ENCODE data around the gene SLC6A2.
A peak's percentile ranks its signal among the peaks of the same experiment; 100 is the strongest.

The SLC6A2 gene

DNA sequence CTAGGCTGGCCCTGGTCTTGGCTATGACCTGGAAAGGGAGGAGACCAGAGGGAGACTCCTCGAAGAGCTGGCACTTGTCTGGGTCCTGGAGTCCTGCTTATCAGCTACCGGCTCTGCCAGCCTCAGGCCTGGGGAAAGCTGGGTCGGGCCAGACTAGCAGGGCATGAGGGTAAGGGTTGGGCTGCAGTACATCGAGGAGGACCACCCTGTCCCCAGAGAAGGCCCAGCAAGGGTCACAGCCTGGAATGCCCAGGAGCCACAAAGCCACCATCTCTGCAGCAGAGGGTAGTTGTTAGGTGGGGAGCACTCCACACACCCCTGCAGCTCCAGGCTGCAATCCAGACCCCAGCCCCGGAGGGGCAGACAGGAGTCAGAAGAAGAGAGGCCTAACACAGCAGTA, 54.0 kb downstream of the SLC6A2 start:
- no peak for ATAC-seq
- Mint-ChIP-seq H3K27ac (no peak overlapping the region), H3K4me1 (no peaks in the 10 kb centered on the region), H3K9me3 (no peaks in the 10 kb centered on the region), H3K27me3 (peaks cover 7% of the 10 kb centered on the region), H3K4me3 (no peak overlapping the region)
- no peak for DNase-seq

DNA sequence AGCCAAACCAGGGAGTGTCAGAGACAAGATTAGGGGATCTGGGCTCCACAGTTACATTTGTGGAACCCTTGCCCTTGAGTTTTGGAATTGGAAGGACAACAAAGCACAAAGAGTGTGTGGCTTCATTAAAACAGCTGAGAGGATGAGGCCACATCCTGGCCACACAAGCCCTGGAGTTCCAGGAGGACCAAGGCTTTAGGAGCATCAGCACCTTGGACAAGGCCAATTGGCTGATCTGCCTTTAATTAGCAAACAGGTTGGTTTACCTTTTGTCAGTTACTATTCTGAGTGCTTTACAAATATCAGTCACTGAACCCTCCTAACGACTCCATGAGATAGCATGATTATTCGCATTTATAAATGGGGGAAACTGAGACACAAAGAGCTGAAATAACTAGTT, 54.7 kb downstream of the SLC6A2 start:
- peaks cover 7% of the 10 kb centered on the region for H3K27me3 Mint-ChIP-seq
- ATAC-seq (no peak), DNase-seq (no peak)
- no peak overlapping the region for H3K27ac Mint-ChIP-seq
- no peaks in the 10 kb centered on the region for H3K4me1 Mint-ChIP-seq
- no peak overlapping the region for H3K4me3 Mint-ChIP-seq
- H3K9me3 Mint-ChIP-seq = no peaks in the 10 kb centered on the region

DNA sequence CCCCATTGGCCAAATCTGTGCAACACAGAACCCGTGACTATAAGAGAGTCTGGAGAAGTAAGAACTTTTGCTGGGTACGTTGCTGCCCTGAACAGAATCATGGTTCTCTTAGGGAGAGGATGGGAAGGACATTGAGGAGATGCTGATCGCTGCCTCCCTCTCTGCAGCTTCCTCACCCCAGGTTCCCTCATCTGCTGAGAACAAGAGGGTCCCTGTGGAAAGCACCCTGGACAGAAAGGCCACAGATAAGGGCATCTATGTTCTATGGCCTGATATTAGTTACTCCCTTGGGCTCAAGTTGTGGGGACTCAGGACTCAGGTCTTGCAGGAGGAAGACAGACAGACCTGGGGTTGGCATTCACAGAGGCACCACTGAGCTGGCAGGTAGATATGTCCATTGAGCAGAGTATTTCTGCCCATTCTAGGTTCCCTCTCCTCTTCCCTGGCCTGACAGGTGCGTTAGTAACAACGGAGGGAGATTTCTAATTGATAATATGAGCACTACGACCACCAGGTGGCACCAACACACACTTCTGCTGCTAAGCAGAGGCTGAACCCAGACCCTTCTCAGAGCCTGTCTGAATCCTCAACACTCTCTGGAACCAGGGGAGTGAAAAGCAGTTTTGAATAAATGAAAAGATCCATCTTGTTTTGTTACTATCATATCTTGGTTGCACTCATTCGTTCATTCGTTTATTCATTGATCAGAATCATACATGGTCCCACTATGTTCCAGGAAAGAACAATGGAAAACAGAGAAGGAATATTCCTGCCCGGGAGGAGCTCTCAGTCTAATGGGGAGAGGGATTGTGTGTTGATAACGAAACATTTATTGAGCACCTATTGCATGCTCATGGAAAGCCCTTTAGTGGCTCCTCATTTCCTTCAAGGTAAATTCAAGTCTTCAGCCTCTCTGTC, 56.4 kb downstream of the SLC6A2 start:
- Mint-ChIP-seq H3K9me3 (no peaks in the 10 kb centered on the region), H3K27me3 (peaks cover 13% of the 10 kb centered on the region), H3K4me1 (no peaks in the 10 kb centered on the region), H3K4me3 (no peak overlapping the region), H3K27ac (no peak overlapping the region)
- peak; percentile 76 for ATAC-seq
- DNase-seq = peak; percentile 45 to 52

DNA sequence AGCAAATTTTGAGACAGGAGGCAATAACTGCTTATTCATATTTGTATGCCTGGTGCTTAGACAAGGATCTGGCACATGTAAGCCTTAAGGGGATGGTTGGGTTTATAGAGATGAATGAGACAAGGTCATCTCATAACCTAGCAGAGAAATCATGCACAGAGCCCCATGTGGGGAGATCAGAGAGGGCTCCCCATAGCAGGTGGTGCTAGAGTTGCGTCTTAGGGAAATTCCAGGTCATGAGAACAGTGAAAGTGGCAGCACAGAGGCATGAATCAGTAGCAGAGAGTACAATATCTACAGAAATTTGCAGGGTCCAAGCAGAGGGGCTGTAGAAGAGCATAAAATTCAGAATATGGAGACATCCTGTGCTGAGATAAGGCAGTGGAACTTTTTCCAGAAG, 57.3 kb downstream of the SLC6A2 start:
- Mint-ChIP-seq H3K4me1 (no peaks in the 10 kb centered on the region), H3K27me3 (peaks cover 15% of the 10 kb centered on the region), H3K4me3 (no peak overlapping the region), H3K9me3 (no peaks in the 10 kb centered on the region), H3K27ac (no peak overlapping the region)
- ATAC-seq (no peak), DNase-seq (no peak)

DNA sequence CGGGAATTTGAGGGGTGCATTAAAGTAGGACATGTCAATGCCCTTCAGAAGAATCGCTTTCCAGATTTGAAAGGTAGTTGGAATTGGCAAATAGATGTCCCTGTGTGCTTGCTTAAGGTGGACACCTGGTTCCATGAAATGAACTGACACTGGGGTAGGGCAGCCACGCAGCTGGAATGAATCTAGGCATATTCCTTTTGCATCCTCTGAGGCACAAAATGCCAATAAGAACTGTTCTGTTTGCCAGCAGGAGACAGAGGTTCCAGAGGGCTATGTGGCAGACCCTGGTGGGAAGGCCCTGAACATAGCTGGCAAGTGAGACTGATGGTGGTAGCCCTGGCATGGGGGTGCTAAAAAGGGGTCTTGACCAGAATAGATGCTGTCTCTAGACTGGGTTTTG, 61.5 kb downstream of the SLC6A2 start:
- H3K27me3 Mint-ChIP-seq = peaks cover 17% of the 10 kb centered on the region
- H3K9me3 Mint-ChIP-seq = no peaks in the 10 kb centered on the region
- DNase-seq = no peak
- no peak overlapping the region for H3K4me3 Mint-ChIP-seq
- no peak for ATAC-seq
- H3K4me1 Mint-ChIP-seq = no peaks in the 10 kb centered on the region
- peak overlapping the region; percentile 20 to 49 for H3K27ac Mint-ChIP-seq

DNA sequence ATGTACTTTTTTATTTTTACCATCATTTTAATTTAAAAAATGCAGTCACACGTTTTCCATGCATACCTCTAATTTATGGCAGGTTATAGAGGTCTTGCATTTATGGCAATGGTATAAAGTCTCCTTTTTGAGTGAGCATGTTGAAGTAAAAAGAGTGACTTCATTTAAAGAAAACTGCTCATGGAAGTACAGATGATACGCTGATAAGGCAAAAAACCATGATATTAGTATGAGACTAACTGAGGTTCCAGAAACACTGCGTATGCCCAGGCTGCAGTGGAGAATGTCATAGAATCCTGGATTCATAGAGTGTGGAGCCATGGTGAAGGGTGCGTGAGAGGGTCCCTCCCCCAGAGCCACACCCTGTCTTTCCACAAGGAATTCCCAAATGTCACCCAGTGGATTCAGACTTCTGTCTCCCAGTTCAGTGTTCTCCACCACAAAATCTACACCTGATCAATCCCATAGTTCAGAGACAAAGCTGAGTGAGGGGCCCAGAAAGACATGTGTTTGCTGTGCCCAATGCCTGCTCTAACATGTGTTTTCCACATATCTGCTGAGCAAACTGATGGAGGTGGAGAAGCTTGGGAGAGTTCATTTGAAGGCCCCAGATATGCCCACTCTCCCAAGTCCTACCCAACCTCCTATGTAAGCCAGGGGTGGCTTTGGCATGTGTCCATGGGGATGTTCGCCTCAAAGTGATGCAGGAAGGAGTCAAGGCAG, 69.4 kb downstream of the SLC6A2 start:
- Mint-ChIP-seq H3K4me3 (no peak overlapping the region), H3K27ac (no peak overlapping the region), H3K9me3 (peaks cover 0 to 4% of the 10 kb centered on the region in 2 donors), H3K4me1 (no peaks in the 10 kb centered on the region), H3K27me3 (peaks cover 23% of the 10 kb centered on the region)
- no peak for DNase-seq
- no peak for ATAC-seq

DNA sequence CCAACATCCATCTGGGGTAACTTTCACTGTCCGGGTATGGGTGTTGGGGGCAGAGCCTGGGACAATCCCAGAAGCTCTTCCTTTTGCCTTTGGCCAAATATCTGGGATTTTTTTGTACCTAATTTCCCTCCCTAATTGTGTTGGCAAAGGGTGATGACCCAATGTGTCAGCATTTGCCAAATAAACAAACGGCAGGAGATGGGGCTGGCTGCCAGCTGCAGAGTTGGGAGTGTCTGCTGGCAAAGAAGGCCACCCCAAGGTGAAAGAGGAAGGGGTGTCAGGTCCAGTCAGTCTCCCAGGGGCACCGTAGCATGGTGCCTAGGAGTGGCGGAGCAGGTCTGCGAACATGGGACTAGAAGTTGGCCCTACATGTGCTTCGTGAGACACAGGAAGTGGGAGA, 73.0 kb downstream of the SLC6A2 start:
- no peak for ATAC-seq
- no peak overlapping the region for H3K27ac Mint-ChIP-seq
- DNase-seq = no peak
- peaks cover 0 to 4% of the 10 kb centered on the region in 2 donors for H3K9me3 Mint-ChIP-seq
- peaks cover 6% of the 10 kb centered on the region for H3K27me3 Mint-ChIP-seq
- no peak overlapping the region for H3K4me3 Mint-ChIP-seq
- no peaks in the 10 kb centered on the region for H3K4me1 Mint-ChIP-seq

DNA sequence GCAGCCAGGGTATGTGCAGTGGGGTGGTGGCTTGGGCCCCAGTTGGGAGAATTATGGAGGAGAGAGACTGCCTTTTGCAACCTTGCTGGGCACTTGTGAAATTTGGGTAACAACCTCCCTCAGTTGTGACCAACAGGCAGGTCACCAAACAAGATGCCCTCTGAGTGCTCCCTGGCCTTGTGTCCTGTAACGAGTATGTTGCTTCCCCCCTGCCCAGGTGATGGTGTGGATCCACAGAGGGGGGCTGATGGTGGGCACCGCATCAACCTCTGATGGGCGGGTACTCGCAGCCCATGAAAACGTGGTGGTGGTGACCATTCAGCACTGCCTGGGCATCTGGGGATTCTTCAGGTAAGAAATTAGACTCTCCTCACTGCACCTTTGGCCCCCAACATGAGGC, 74.3 kb downstream of the SLC6A2 start:
- no peaks in the 10 kb centered on the region for H3K4me1 Mint-ChIP-seq
- DNase-seq = no peak
- no peak overlapping the region for H3K4me3 Mint-ChIP-seq
- no peak for ATAC-seq
- H3K27ac Mint-ChIP-seq = no peak overlapping the region
- peaks cover 0 to 6% of the 10 kb centered on the region in 2 donors for H3K9me3 Mint-ChIP-seq
- H3K27me3 Mint-ChIP-seq = no peaks in the 10 kb centered on the region

DNA sequence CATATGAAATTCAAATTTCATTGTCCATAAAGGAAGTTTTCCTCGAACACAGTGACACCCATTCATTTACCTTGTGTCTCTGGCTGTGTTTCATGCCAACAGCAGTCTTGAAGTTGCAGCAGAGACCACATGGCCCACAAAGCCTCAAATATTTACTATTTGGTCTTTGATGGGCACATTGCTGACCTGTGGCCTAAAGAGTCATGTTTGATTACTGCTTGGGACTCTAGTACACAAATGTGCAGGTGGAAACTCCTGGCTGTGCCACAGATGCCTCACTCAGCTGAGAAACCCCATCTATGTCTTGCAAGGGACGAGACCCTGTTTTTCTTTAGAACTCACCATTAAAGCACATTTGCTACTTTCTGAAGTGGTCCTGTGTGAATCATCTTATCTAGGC, 76.7 kb downstream of the SLC6A2 start:
- Mint-ChIP-seq H3K4me3 (no peak overlapping the region), H3K4me1 (no peaks in the 10 kb centered on the region), H3K27ac (no peak overlapping the region), H3K9me3 (peaks cover 0 to 9% of the 10 kb centered on the region in 2 donors), H3K27me3 (peaks cover 15% of the 10 kb centered on the region)
- DNase-seq (no peak), ATAC-seq (no peak)

DNA sequence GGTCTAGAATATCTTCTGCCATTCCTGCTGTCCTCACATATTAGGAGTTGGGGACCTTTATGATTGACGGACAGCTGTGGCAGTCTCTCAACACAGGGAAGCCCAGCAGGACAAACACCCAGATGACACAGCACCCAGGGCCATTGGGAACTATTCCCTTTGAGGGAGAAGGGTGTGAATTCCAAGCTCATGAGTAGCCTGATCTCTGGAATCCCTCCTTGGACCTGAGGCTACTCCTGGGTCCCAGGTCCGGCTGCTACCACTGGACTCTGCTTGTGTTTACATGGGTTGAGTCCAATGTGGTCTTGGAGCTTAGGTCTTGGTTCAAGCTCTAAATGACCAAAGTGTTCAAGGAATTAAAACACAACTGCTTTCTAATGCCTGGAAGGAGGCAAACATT, 78.9 kb downstream of the SLC6A2 start:
- DNase-seq = no peak
- Mint-ChIP-seq H3K9me3 (peaks cover 0 to 8% of the 10 kb centered on the region in 2 donors), H3K27me3 (peaks cover 31% of the 10 kb centered on the region), H3K27ac (no peak overlapping the region), H3K4me1 (no peaks in the 10 kb centered on the region), H3K4me3 (no peak overlapping the region)
- ATAC-seq = no peak

DNA sequence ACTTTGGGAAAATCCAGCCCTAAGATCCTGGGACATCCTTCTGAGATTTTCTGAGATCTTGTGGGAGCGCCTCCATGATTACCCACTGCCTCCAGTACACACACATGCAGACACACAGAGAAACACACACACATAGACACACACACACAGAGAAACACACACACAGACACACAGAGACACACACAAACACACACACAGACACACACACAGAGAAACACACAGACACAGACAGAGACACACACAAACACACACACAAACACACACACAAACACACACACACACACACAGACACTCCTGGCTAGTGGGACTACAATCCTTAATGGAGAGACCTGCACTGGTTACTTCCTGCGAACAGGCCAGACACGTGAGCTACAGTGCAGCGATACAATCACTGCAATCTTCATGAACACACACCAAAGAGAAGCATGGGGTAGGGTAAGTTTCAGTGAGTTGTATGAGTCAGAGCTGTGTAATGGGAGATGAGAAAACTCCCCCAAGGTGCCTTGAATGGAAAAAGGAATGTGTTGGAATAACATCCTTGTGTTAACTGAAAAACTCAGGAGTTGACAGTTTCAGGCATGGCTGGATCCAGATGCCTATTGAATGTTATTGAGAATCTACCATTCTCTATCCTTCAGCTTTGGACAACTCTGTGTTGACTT, 79.5 kb downstream of the SLC6A2 start:
- H3K27ac Mint-ChIP-seq = peak overlapping the region in 1 of 2 donors; percentile 3
- H3K27me3 Mint-ChIP-seq = peaks cover 31% of the 10 kb centered on the region
- peaks cover 0 to 5% of the 10 kb centered on the region in 2 donors for H3K9me3 Mint-ChIP-seq
- no peak overlapping the region for H3K4me3 Mint-ChIP-seq
- no peak for ATAC-seq
- DNase-seq = no peak
- no peaks in the 10 kb centered on the region for H3K4me1 Mint-ChIP-seq

DNA sequence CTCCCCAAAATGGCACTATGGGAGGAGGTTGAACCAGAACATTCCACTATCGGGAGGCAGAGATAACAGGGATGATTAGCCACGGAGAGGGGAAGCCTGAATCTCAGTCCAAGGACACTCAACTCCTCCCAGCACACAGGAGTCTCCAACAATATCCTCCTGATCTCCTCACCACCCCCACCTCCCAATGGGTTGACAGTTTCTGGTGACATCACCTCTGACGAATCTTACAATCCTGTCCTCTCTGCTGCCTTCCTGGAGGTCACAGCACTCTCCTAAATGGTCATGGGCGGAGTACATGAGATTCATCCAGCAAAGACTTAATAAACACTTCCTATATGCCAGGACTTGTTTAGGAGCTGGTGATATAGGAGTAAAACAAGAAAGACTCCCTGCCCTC, 80.9 kb downstream of the SLC6A2 start:
- Mint-ChIP-seq H3K4me1 (no peaks in the 10 kb centered on the region), H3K27ac (peak overlapping the region in 1 of 2 donors; percentile 35)

DNA sequence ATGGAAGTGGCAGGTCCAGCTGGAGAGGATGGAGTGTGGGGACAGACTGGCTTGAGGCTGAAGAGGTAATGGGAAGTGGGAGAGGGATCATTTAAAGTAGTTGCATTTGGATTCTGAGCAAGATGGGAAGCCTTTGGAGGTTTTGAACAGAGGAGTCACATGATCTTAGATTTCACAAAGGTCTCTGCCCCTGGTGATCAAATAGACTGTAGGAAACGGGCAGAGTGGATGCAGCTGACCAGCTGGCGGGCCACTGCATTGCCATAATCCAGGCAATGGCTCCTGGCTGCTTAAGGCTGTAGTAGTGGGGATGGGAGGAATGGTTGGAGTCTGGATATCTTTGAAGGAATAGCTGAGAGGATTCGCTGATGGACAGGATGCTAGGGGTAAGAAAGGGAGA, 81.5 kb downstream of the SLC6A2 start:
- H3K27me3 Mint-ChIP-seq = peaks cover 33% of the 10 kb centered on the region
- H3K4me1 Mint-ChIP-seq = no peaks in the 10 kb centered on the region
- DNase-seq = no peak
- H3K9me3 Mint-ChIP-seq = peaks cover 0 to 5% of the 10 kb centered on the region in 2 donors
- no peak overlapping the region for H3K27ac Mint-ChIP-seq
- no peak overlapping the region for H3K4me3 Mint-ChIP-seq
- no peak for ATAC-seq

More for the DNA sequence above, 80.9 kb downstream of the SLC6A2 start:
- H3K4me3 Mint-ChIP-seq = no peak overlapping the region
- peaks cover 31% of the 10 kb centered on the region for H3K27me3 Mint-ChIP-seq
- DNase-seq (no peak), ATAC-seq (no peak)
- peaks cover 0 to 5% of the 10 kb centered on the region in 2 donors for H3K9me3 Mint-ChIP-seq

DNA sequence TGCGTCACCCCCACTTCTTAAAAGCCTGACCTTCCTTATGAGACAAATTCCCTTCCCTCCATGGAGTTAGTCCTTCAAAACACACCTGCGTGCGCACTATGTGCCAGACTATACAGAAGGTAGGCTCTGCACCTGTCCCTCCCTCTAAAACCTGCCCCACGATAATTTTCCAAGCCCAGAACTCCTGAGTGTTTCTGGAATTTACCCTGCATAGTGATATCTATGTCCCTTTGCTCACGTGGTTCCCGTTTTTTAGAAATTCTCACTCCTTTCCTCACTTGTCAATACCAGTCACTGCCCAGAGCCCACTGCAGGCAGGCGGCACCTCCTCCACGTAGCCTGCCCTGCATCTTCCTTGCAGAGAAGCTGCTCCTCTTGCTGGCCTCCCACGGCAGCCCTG, 82.2 kb downstream of the SLC6A2 start:
- Mint-ChIP-seq H3K4me3 (no peak overlapping the region), H3K9me3 (peaks cover 0 to 5% of the 10 kb centered on the region in 2 donors), H3K27ac (no peak overlapping the region), H3K4me1 (no peaks in the 10 kb centered on the region), H3K27me3 (peaks cover 40% of the 10 kb centered on the region)
- ATAC-seq (no peak), DNase-seq (no peak)

DNA sequence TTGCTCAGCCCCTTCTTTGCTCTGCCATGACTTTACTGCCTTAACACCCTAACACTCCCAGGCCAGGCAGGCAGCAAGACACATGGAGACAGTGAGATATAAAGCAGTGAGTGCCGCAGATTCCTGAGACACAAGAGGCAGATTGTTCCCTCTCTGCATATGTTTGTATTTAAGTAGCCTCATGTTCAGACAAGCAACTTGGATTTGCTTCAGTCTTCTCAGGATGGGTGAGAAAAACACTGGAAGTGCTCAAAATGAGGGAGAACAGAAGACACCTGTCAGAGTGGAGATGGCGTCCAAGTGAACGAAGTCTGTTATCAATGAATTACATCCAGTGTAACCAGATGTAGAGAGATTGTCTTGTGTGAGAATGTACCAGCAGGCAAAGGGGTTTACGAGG, 90.3 kb downstream of the SLC6A2 start:
- H3K27ac Mint-ChIP-seq = no peak overlapping the region
- no peak for DNase-seq

DNA sequence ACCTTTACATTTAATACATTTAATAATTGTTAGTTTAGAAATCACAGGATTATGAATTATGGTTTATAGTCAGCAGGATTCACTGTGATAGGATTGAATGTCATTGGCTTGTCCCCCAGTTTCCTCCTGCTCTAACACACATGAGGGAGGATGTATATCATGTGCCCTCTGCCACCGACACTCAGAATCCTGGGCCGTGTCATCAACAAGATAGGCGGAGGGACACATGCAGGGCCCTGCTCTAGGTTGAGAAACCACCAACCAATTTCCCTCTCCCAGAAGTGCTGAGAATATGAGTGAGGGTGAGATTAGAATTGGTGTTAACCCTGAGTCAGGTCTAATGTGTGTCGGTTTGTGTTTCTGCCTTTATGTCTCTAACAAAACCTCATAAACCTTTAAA, 92.0 kb downstream of the SLC6A2 start:
- ATAC-seq (no peak), DNase-seq (no peak)
- H3K27me3 Mint-ChIP-seq = peaks cover 43% of the 10 kb centered on the region
- H3K9me3 Mint-ChIP-seq = peaks cover 8 to 15% of the 10 kb centered on the region in 2 donors
- peaks cover 6% of the 10 kb centered on the region for H3K4me1 Mint-ChIP-seq
- no peak overlapping the region for H3K4me3 Mint-ChIP-seq
- no peak overlapping the region for H3K27ac Mint-ChIP-seq

More for the DNA sequence above, 90.3 kb downstream of the SLC6A2 start:
- Mint-ChIP-seq H3K9me3 (peaks cover 0 to under 1% of the 10 kb centered on the region in 2 donors), H3K4me1 (no peaks in the 10 kb centered on the region), H3K27me3 (peaks cover 49% of the 10 kb centered on the region), H3K4me3 (no peak overlapping the region)
- ATAC-seq = no peak

All from stimulated activated naive CD8-positive, alpha-beta T cell treated with anti-CD3 and anti-CD28 coated beads, Interleukin-15, amount 100 ng/mL, for 72 hours (primary cell).